Tibial nerve (tissue), 4 donors: ENCODE results near the gene RHD.
"Not testable (repeated sequence)": the region's sequence is repeated elsewhere in the genome, so short reads cannot be mapped to it uniquely, and the experiment has no call there.

Experiments used
- CTCF ChIP-seq, 5 experiments: fragments of 200-600 bp in 3 of 5; fragments of 450-650 bp in 2 of 5; sonication (generic) in 3 of 5; IDR thresholded peaks; one replicate each; pipeline ENCODE4 v1.5.1; 2016 to 2019; ENCODE audit warnings: antibody characterized with exemption in 5 of 5, mild to moderate bottlenecking in 3 of 5, moderate library complexity in 2 of 5
- EP300 ChIP-seq, 2 donors: sonication (generic); formaldehyde crosslinking; IDR thresholded peaks; one replicate each; pipeline ENCODE4 v1.6.1; 2017; ENCODE audit warnings: antibody characterized with exemption in 2 of 2, mild to moderate bottlenecking in 1 of 2
- POLR2A ChIP-seq, 2 donors: fragments of 450-650 bp; IDR thresholded peaks; one replicate each; pipeline ENCODE4 v1.6.1; 2017; ENCODE audit warnings: antibody characterized with exemption in 2 of 2, mild to moderate bottlenecking in 2 of 2, moderate library complexity in 2 of 2

- TF ChIP-seq EP300, CTCF, POLR2A (IDR thresholded peaks at IDR 0.05): not testable (repeated sequence)
Observed at GRCh38 chr1:25235411-25235810, 36.9 kb upstream of the RHD start.
